GM19023 (cell line): Measurements from ENCODE around the gene ANKRD27.

Source experiments
- ATAC-seq: cut with Tn5 transposase; IDR thresholded peaks from one replicate; pipeline ENCODE4 v1.9.1; 2021; ENCODE audit warnings: mild to moderate bottlenecking, moderate library complexity; ENCODE audit not compliant: unreplicated experiment

The ANKRD27 gene

DNA sequence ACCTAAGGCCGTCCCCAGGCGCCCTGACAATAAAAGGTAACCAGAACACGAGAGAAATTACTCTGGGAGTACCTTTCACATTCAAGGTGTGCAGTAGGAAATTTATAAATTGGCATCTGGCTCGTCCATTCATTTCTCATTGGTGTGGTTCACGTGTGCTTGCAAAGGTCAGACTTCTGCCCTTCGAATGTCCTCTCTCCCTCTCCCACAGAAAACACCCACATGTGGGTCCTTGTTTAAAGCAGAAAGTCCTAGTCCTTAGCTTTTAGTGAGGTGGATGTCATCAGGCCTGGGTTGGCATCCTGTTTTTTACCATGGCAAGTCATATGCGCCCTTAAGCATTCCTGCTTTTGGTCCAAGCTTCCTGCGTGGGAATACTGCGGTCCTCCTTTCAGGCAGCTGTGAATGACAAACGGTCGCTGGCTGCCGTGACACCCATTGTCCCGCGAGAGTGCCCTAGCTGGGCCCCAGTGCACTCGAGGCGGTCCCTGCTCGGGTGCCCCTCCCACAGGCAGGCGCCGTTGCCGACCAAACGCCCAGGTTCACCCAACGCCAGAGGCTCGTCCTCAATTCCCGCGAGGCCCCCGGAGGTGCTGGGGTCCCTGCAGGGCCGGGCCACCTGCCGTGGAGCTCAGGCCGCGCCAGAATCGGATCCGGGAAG lies 16.4 kb upstream of the ANKRD27 start, which contains the start of gene NUDT19:
Gene NUDT19, plus strand, starts transcription at position 531 of the 661 bp plus-strand sequence. CDS start 140 bp downstream, outside the sequence.
- peak; percentile 92 for ATAC-seq

DNA sequence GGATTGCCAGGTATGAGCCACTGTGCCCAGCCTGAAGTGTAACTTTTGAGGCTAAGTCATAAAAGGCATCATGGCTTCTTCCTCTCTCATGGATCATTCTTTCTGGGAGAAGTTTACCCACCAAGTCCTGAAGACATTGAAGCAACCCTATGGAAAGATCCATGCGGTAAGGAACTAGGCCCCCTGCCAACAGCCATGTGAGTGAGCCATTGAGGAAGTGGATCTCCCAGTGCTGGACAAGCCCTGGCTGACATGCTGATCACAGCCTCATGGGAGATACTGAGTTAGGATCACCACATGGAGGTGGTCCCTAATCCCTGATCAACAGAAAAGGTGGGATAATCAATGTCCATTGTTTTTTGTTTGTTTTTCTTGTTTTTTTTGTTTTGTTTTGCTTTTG lies 13.3 kb upstream of the ANKRD27 start:
- no peak for ATAC-seq

DNA sequence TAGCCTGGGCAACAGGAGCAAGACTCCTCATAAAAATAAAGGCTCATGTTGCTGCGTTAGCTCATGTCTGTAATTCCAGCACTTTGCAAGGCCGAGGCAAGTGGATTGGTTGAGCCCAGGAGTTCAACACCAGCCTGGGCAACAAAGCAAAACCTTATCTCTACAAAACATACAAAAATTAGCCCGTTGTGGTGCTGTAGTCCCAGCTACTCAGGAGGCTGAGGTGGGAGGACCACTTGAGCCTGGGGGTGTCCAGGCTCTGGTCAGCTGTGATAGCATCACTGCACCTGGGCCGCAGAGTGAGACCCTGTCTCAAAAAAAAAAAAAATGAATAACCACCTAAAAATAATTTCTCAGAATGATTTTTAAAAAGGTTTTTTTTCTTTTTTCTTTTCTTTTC lies 12.7 kb upstream of the ANKRD27 start:
- no peak for ATAC-seq

DNA sequence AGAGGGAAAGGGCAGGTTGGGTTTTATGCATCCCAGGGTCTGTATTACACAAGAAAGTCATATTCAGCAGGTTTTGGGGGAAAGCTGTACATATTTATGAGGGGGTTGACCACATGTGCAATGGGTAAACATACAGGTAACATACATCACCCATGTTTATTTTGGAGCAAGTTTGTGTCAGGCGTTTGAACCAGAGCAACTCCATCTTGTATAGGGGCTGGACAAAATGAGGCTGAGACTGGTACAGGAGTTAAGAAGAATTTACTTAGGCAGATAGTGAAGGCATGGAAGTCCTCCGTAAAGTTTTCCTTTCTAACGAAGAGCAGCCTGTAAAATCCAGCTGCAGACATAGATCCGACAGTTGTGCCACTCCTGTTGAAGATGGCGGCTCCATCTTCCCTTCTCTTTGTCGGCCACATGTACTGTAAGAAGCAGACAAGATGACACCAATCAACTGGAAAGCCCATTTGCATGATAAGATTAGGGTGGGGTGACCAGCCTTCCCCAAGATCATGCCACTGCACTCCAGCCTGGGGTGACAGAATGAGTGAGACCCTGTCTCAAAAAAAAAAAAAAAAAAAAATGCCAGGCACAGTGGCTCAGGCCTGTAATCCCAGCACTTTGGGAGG lies 12.0 kb upstream of the ANKRD27 start:
- no peak for ATAC-seq

DNA sequence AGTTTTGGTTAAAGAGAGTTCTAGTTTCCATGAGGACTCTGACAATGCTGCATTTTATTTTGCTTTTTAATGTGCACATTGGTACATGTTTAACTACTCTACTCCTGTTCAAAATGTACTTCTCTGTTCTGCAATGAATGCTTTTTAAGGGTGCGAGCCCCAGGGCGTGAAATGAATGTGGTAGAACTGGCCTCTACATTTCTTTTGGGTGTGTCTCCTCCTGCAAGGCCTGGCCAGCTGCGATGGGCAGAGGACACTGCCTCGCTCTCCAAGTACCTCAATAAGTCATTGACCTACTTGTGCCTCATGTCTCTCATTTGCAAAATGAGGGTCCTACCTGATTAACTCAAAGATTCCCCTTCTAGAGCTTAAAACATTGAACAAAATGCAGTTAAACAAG lies 7.3 kb upstream of the ANKRD27 start:
- ATAC-seq: no peak

DNA sequence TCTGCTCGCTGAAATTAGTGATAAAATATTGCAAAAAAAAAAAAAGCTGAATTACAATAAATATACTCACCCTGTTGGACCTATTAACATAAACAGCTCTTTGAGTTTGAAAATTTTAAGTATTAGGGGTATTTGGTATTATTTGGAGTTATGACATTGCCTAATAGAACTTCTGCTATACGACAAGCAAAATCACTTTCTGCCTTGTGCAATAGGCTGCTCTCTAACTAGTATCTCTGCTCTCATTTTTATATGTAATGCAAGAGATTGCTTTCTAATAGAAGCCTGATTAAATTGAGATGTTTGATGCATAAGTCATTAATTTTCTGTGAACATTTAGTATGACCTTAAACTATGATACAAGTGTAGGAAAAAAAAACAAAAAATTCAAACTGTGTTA lies 6.0 kb upstream of the ANKRD27 start:
- no peak for ATAC-seq

DNA sequence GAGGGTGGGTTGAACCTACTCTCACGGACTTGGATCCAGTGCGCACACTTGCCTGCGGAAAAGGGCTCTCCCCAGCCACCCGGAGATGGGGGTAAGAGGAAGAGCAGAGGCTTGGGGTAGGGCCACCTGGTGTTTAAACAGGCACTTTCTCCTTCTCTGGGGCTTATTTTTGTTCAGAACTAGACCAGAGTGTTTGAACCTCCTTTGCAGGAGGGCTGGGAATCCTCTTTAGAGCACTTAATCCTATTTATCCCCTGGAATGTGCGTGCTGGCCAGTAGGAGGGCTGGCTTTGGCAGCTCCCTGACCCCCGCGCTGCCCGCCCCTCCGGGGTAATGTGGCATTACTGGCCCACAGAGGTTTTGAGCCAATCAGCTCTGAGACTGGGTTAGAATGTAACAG lies 2.7 kb upstream of the ANKRD27 start:
- ATAC-seq: no peak

DNA sequence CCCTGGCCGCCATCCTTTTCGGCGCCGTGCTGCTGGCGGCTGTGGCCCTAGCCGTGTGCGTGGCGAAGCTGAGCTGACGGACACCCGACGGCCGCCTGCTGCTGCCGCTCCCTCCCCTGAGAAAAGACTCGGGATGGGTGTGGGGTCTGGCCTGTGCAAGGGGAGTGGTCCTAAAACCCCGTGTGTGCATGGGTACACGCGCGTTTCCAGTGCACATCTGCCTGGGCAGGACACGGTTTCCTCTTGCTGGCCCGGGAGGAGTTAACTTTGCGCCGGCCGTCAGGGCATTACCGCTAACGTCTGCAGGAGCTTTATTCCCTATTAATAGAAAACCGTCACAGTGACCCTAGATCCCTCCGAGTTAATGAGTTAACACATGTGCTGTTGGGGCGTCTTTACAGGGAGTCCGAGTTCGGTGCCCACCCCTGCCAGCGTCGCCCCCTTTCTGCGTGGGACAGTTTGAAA lies 1.9 kb upstream of the ANKRD27 start:
- no peak for ATAC-seq

DNA sequence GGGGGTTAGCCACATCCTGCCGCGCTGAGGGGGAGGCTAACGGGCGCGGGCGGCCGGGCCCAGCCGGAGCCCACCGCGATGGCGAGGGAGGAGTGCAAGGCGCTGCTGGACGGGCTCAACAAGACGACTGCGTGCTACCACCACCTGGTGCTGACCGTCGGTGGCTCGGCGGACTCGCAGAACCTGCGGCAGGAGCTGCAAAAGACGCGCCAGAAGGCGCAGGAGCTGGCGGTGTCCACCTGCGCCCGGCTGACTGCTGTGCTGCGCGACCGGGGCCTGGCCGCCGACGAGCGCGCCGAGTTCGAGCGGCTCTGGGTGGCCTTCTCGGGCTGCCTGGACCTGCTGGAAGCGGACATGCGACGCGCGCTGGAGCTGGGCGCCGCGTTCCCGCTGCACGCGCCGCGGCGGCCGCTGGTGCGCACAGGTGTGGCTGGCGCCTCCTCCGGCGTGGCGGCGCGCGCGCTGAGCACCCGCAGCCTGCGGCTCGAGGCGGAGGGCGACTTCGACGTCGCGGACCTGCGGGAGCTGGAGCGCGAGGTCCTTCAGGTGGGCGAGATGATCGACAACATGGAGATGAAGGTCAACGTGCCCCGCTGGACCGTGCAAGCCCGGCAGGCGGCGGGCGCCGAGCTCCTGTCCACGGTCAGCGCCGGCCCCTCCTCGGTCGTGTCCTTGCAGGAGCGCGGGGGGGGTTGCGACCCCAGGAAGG lies 1.4 kb upstream of the ANKRD27 start:
- ATAC-seq: no peak

DNA sequence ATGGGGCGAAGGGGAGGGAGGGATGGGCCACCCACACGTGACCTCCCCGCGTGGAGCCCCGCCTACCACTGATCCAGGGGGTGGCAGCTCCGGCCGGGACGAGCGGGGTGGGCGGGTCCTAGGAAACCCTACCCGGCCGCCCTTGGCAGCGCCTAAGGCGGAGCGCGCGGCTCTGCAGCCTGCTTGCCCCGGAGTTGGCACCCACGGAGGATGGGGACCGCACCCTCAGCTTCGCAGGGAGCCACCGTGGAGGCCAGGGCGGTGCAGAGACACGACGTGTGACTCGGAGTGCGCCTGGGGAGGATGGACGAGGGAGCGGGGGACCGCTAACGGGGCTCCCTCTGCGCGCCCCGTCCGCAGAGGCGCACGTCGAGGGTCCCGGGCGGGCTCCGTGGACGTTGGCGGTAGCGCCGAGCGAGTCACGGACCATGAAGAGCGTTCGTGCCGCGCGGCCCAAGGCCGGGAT lies 773 bp upstream of the ANKRD27 start, which contains the start of gene RGS9BP:
Gene RGS9BP, plus strand, starts transcription at position 129 of the 466 bp plus-strand sequence. CDS start 416 bp downstream, outside the sequence.
- peak; percentile 29 for ATAC-seq

DNA sequence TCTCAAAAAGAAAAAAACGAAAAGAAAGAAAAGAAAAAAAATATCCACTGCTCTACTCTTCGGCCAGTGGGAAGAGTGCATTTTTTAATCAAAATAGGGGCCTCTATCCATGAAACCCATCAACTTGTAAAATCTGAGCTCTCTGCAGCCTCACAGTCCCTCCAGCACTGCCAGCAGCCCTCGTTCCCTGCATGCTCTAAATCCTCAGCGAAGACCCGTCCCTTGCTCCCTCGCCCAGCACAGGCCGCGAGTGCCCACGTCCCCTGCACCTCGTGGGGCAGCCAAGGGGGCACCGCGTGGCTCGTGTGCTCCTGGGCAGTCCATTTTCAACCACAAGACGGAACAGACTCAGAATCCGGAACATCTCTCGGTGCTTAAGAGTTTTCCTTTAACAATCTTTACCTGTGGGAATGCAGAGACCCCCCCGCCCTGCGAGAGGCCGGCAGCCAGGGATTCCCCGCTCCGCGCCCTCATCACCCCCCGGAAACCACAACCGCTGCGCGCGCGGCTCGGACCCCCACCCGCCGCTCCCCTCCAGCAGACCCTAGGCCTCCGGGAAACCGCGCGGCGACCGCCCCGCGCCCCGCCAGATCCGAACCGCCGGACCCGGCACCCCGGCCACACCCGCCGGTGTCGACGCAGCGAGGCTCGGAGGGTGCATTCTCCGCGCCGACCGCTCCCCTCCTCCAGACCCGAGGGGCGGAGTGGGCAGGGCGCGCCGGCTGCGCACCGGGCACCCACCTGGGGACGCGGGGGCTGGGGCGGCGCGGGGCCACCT lies 638 bp downstream of the ANKRD27 start:
- peak; percentile 7 for ATAC-seq

DNA sequence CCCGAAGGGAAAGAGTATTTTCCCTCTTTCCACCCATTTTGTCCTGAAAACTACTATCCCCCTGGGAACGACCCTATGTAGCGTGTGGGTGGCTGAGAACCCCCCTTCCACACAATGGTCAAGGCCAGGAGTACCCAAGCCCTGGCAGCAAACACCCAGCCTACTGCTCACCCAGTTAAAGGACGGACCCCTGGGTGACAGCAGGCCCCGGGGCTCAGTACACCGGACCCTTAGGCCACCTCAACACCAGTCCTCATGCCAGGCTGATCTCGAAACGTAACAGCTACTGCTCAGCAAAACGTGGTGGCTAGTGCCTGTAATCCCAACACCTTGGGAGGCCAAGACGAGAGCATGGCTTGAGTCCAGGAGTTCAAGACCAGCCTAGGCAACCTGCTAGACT lies 1.4 kb downstream of the ANKRD27 start:
- no peak for ATAC-seq

DNA sequence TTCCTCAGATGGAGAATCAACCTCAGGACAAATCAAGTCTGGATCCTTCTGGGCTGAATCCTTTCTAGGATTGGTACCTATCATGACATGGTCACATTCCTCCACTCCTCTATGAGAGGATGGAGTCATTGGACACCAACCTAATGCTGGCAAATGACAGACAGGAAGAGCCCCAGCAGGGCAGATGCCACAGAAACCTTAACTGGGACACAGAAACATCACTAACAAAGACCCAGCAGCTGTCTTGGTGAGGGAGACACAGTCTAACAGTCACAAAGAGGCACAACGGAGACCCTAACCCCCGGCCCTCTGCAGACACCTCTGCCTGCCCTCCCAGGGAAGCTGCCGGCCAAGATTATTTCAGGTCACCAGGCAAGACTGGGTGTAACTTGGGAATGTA lies 2.1 kb downstream of the ANKRD27 start:
- ATAC-seq: no peak

DNA sequence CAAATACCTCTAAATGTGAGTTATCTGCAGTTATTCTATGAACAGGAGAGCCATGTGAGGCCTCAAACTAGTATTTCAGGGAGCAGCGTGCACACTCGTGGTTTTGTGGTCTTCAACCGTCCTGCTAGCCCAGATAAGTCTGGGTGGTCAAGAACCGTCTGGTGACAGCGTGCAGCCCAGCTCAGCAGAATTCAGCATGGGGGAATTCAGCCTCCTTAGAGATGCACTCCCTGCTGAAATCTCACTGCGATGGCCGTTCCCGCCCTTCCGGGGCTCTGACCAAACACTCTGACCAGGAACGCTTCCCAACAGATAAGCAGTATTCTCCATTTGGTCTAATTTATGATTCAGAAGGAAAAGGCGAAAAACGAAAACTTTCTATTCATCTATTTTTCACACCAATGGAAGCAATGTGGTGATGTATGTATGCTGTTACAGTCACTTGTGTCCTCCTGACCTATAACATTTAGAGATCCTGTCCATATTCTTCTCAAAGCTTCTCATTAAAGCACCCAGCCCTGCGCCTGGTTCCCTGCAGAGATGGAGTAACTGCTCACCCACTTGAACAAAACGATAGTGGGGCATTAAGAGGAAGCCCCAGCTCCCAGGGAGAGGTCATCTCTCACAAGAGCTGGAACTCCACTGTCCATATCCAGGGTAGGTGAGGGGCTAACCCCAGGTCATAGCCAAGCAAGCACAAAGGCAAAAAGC lies 2.9 kb downstream of the ANKRD27 start:
- ATAC-seq: no peak

DNA sequence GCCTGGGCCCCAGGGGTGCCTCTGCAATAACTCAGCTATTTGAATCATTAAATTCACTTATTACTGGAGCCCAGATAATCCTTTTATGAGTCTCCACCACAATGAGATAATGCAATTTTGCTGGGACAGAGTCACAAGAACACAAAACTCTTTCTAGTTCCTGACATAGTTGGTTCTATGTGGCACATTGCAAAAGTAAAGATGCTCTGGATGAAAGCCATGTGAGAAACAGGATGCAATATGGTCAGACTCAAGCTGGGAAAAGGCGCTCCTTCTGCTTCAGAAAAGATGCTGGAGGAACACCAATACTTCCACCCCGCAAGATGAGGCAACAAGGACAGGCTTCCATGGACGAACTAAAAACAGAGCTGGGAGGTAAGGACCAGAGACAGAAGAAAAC lies 5.7 kb downstream of the ANKRD27 start:
- ATAC-seq: no peak

DNA sequence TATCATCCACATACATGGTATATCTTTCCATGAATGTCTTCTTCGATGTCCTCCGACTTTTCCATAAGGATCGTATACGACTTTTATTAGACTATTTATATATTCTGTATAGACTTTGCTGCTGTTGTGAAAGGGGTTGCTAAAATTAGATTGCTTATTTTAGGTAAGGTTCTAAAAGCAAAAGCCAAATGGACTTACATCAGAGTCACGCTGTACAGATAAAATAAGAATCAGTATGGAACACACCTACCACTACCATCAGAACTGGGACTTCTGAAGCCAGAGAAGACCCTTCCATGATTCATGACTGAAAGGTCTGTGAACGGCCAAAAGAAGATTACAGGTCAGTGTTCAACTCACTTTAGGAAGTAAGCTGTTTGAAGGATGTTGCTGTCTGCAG lies 8.9 kb downstream of the ANKRD27 start:
- ATAC-seq: no peak

DNA sequence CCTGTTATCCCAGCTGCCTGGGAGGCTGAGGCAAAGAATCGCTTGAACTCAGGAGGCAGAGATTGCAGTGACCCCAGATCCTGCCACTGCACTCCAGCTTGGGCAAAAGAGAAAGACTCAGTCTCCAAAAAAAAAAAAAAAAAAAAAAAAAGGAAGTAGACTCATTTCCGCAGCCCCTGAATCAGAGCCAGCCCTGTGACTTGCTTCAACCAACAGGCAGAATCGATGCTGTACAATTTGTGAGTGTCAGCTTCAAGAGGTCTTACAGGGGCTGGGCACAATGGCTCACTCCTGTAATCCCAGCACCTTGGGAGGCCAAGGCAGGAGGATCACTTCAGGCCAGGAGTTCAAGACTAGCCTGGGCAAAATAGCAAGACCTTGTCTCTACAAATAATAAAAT lies 12.8 kb downstream of the ANKRD27 start:
- no peak for ATAC-seq

DNA sequence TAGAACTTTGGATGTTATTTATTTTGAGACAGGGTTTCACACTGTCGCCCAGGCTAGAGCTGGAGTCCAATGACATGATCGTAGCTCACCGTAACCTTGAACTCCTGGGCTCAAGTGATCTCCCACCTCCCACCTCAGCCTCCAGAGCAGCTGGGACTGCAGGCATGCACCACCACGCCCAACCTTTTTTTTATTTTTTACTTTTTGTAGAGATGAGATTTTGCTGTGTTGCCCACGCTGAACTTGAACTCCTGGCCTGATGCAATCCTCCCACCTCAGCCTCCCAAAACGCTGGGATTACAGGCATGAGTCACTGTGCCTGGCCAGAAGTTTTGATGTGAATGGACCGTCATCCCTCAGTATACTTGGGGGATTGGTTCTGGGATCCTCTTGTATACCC lies 13.7 kb downstream of the ANKRD27 start:
- no peak for ATAC-seq

DNA sequence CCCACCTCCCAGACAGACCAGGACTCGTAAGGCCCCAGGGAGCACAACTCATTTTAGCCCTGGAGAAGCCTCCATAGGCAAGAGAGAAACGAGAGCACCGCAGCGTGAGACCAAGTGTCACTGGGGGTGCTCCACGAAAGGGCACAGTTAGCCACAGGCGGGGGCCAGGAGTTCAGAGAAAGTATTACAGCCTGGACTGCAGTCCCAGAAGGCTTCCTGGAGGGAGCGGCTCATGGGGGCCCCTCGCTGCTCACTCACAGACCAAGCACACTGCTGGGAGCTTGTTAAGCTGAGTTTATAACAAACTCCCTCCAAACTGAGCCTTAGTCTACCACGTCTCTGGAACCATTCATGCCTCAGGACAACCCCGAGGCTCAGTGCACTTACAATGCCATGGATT lies 16.5 kb downstream of the ANKRD27 start:
- ATAC-seq: no peak

DNA sequence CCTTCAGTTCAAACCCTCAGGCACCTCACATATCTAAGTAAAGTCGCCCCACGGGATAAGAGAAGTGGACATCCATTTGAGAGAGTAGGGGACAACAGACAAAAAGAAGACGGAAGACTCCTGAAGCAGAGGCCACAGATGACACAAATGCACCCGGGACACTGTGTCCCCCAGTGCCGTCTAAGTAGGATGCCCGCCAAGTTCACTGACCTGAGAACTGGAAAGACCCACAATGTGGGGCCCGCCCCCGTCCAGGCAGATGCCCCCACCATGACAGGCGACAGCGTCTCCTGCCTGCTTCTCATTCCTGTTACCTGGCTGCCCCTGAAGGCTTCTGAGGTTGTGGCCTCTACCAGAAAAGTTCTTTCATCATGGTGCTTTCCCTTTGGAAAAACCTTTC lies 16.9 kb downstream of the ANKRD27 start:
- no peak for ATAC-seq
